Measurements from ENCODE around the gene RPS6KA1. TPM values are rescaled to one million over a fixed set of nuclear protein-coding genes. Genes with fewer than 3 reads are reported as not detected.
A peak's percentile ranks its signal among the peaks of the same experiment; 100 is the strongest.

Gene RPS6KA1
- total and polyA plus RNA-seq, 9 of the 15 experiments (the other 6 are each of a cell fraction or from before 2014, with no cell fraction given), result 2.4 to 61.0 (median 35.5) TPM

GRCh38 chr1:26597629-26598039, 68.1 kb downstream of the RPS6KA1 start (continued):
- no peak for TF ChIP-seq TRIM25 (IDR thresholded peaks at IDR 0.05; ENCODE audit: borderline replicate concordance)
- no peak for TF ChIP-seq SMAD2 (IDR thresholded peaks at IDR 0.05; ENCODE audit: low read depth, low read length)
- TF ChIP-seq HCFC1 (IDR thresholded peaks at IDR 0.05; ENCODE audit: low read depth, low read length), result no peak
- no peak for TF ChIP-seq RAD51 (IDR thresholded peaks at IDR 0.05; ENCODE audit: borderline replicate concordance, low read depth)
- 0 out of 2 replicates have a peak, but pooled peaks have one; percentile 41 for TF ChIP-seq ZZZ3 (IDR thresholded peaks at IDR 0.05)
- no peak for TF ChIP-seq RERE (CRISPR knock-in tag; IDR thresholded peaks at IDR 0.05; ENCODE audit: borderline replicate concordance)
- TF ChIP-seq BHLHE40 (IDR thresholded peaks at IDR 0.05; ENCODE audit: low read length), result 0 out of 2 replicates have a peak, but pooled peaks have one; percentile 4
- TF ChIP-seq HLTF (IDR thresholded peaks at IDR 0.05), result no peak
- no peak for TF ChIP-seq NFIX (CRISPR knock-in tag; IDR thresholded peaks at IDR 0.05; ENCODE audit: low read depth)
- no peak for TF ChIP-seq ZNF696 (CRISPR knock-in tag; conservative IDR thresholded peaks at IDR 0.05)
- no peak for TF ChIP-seq ELK3 (CRISPR knock-in tag; IDR thresholded peaks at IDR 0.05)
- TF ChIP-seq REST (IDR thresholded peaks at IDR 0.05; ENCODE audit: borderline replicate concordance), result peak; percentile 27; the same call in 1 of the 2 replicates
- no peak for TF ChIP-seq REST (CRISPR knock-in tag; IDR thresholded peaks at IDR 0.05; ENCODE audit: low read depth)
